Prostate gland (tissue), 2 donors: ENCODE data around the gene BYSL. TPM values are rescaled to one million over a fixed set of nuclear protein-coding genes. Genes with fewer than 3 reads are reported as not detected.
A peak's percentile ranks its signal among the peaks of the same experiment; 100 is the strongest.

ENCODE experiments used
- DNase-seq: peaks from one replicate; pipeline ENCODE4 v3.0.0-alpha.2; 2019; ENCODE audit warnings: low spot score
- H3K27ac ChIP-seq, 2 donors: fragments of 200-600 bp; sonication (generic); 2 replicates each; pipeline ENCODE4 v1.5.1; 2017 to 2019
- H3K27me3 ChIP-seq: fragments of 200-600 bp; sonication (generic); replicated peaks from 2 replicates; pipeline ENCODE4 v1.5.1; 2019; ENCODE audit not compliant: insufficient read depth
- H3K36me3 ChIP-seq, 2 donors: fragments of 200-600 bp; sonication (generic); 1 replicate in 1 of 2; 2 replicates in 1 of 2; pipeline versions ENCODE4 v1.5.1 to v1.8.1; 2017 to 2019
- H3K4me1 ChIP-seq: fragments of 200-600 bp; sonication (generic); replicated peaks from 2 replicates; pipeline ENCODE4 v1.5.1; 2019
- H3K4me3 ChIP-seq, 2 donors: fragments of 200-600 bp; sonication (generic); 2 replicates each; pipeline ENCODE4 v1.5.1; 2017 to 2019
- H3K9me3 ChIP-seq: fragments of 200-600 bp; sonication (generic); 2 replicates; pipeline ENCODE4 v1.5.1; 2017
- CTCF ChIP-seq, 4 experiments: fragments of 200-600 bp in 2 of 4; fragments of 450-650 bp in 2 of 4; sonication (generic) in 2 of 4; IDR thresholded peaks; 1 replicate in 3 of 4; 2 replicates in 1 of 4; pipeline ENCODE4 v1.5.1; 2016 to 2019; ENCODE audit warnings: antibody characterized with exemption in 4 of 4, mild to moderate bottlenecking in 2 of 4, moderate library complexity in 2 of 4
- POLR2A ChIP-seq: fragments of 450-650 bp; IDR thresholded peaks from one replicate; pipeline ENCODE4 v1.6.1; 2016; ENCODE audit warnings: antibody characterized with exemption, mild to moderate bottlenecking
- POLR2AphosphoS5 ChIP-seq: sonication (generic); formaldehyde crosslinking; IDR thresholded peaks from one replicate; pipeline ENCODE4 v1.6.1; 2017; ENCODE audit warnings: antibody characterized with exemption
- WGBS: methylation state at CpG from one replicate; pipeline ENCODE4 v1.1.5; 2018; 5-methylcytosine and 5-hydroxymethylcytosine counted together
- intact Hi-C: fragments of 100-400 bp; cut with DNase I; formaldehyde crosslinking; loops from one replicate; pipeline ENCODE4 v1.14.2; 2022
- total RNA-seq, 2 donors: library from RNA; depleted of rRNA; stranded (reverse); fragments of >200 nt; gene quantifications; one replicate each; pipeline ENCODE4 v1.1.0, GENCODE V29; 2016

Gene BYSL
- total RNA-seq, 2 donors from 2014 or later = 9.5 to 12.6 TPM

GRCh38 chr6:41909727-41910126 is 11.6 kb upstream of the BYSL start:
- H3K27me3 ChIP-seq = no peaks in the 10 kb centered on the region
- WGBS = 87% methylated on average over 1 of the region's 1 CpG
- H3K9me3 ChIP-seq = no peaks in the 10 kb centered on the region
- H3K27ac ChIP-seq = no peak overlapping the region
- TF ChIP-seq POLR2AphosphoS5 = no peak
- TF ChIP-seq POLR2A = no peak
- no peak for TF ChIP-seq CTCF (IDR thresholded peaks at IDR 0.05)
- DNase-seq = no peak
- H3K36me3 ChIP-seq = no peaks in the 10 kb centered on the region
- no peaks in the 10 kb centered on the region for H3K4me1 ChIP-seq
- intact Hi-C loops = no loop called here
- H3K4me3 ChIP-seq = no peak overlapping the region

GRCh38 chr6:41914343-41914742 is 7.0 kb upstream of the BYSL start:
- Histone ChIP-seq H3K9me3 (no peaks in the 10 kb centered on the region), H3K4me1 (peaks cover 1% of the 10 kb centered on the region), H3K27ac (no peak overlapping the region), H3K27me3 (no peaks in the 10 kb centered on the region), H3K36me3 (no peaks in the 10 kb centered on the region), H3K4me3 (no peak overlapping the region)
- TF ChIP-seq POLR2AphosphoS5 (no peak), CTCF (IDR thresholded peaks at IDR 0.05) (no peak), POLR2A (no peak)
- 93% methylated on average over 2 of the region's 2 CpGs for WGBS
- intact Hi-C loops = no loop called here
- no peak for DNase-seq

GRCh38 chr6:41914869-41915530 is 6.3 kb upstream of the BYSL start:
- 99% methylated on average over 4 of the region's 4 CpGs for whole genome bisulfite sequencing
- Histone ChIP-seq H3K4me1 (peaks cover 6% of the 10 kb centered on the region), H3K27me3 (no peaks in the 10 kb centered on the region), H3K9me3 (no peaks in the 10 kb centered on the region), H3K4me3 (no peak overlapping the region), H3K27ac (no peak overlapping the region), H3K36me3 (no peaks in the 10 kb centered on the region)
- TF ChIP-seq POLR2AphosphoS5 (no peak), POLR2A (no peak), CTCF (IDR thresholded peaks at IDR 0.05) (no peak)
- intact Hi-C loops = no loop called here
- DNase-seq = no peak

- intact Hi-C loops = no loop called here
- no peak for DNase-seq
- no peaks in the 10 kb centered on the region for H3K27me3 ChIP-seq
- TF ChIP-seq POLR2A (no peak), CTCF (IDR thresholded peaks at IDR 0.05) (no peak), POLR2AphosphoS5 (no peak)
- H3K36me3 ChIP-seq = no peaks in the 10 kb centered on the region
- no peak overlapping the region for H3K4me3 ChIP-seq
- 67% methylated on average over 4 of the region's 4 CpGs for WGBS
- H3K27ac ChIP-seq = no peak overlapping the region
- H3K9me3 ChIP-seq = no peaks in the 10 kb centered on the region
- H3K4me1 ChIP-seq = peaks cover 8% of the 10 kb centered on the region
These were observed 3.8 kb upstream of the BYSL start for GRCh38 chr6:41917528-41917927.

- TF ChIP-seq CTCF (IDR thresholded peaks at IDR 0.05) (no peak), POLR2A (no peak), POLR2AphosphoS5 (no peak)
- Histone ChIP-seq H3K36me3 (no peaks in the 10 kb centered on the region), H3K4me1 (peaks cover 8% of the 10 kb centered on the region), H3K27ac (peak overlapping the region; percentile 97 to 98), H3K4me3 (peak overlapping the region; percentile 67 to 83), H3K9me3 (no peaks in the 10 kb centered on the region), H3K27me3 (no peaks in the 10 kb centered on the region)
- peak; percentile 17 for DNase-seq
- intact Hi-C loops = loop anchor here (2.0 to 10.0 kb wide), 3 partner anchors 123 to 303 kb away; partner anchors contain the start of gene TOMM6
- under 1% methylated on average over 20 of the region's 20 CpGs for WGBS
These were observed 356 bp downstream of the BYSL start for GRCh38 chr6:41921712-41921998.
